Ovary (tissue), 3 donors: ENCODE data around the gene UBE2H.

Experiments
- CTCF ChIP-seq, 3 donors: fragments of 450-650 bp in 2 of 3; fragments of 200-600 bp in 1 of 3; IDR thresholded peaks; one replicate each; pipeline versions ENCODE4 v1.5.1 to v1.8.0; 2016 to 2022; ENCODE audit warnings: antibody characterized with exemption in 3 of 3, mild to moderate bottlenecking in 1 of 3
- POLR2A ChIP-seq: fragments of 450-650 bp; IDR thresholded peaks from one replicate; pipeline ENCODE4 v1.6.1; 2017; ENCODE audit warnings: antibody characterized with exemption, mild to moderate bottlenecking, moderate library complexity
- donor health status: DM: no; HTN: no; CAD: no.

- no peak for TF ChIP-seq CTCF (IDR thresholded peaks at IDR 0.05)
- TF ChIP-seq POLR2A: no peak
These were observed 43.1 kb downstream of the UBE2H start for GRCh38 chr7:129909669-129910068.
